ENCODE measurements around the gene TMEM132D. TPM values are rescaled to one million over a fixed set of nuclear protein-coding genes. Genes with fewer than 3 reads are reported as not detected.

The TMEM132D gene
- total and polyA plus RNA-seq, 2 of the 8 experiments (the other 6 are each of a cell fraction or from before 2014, with no cell fraction given): 3.5 to 10.1 TPM

DNA sequence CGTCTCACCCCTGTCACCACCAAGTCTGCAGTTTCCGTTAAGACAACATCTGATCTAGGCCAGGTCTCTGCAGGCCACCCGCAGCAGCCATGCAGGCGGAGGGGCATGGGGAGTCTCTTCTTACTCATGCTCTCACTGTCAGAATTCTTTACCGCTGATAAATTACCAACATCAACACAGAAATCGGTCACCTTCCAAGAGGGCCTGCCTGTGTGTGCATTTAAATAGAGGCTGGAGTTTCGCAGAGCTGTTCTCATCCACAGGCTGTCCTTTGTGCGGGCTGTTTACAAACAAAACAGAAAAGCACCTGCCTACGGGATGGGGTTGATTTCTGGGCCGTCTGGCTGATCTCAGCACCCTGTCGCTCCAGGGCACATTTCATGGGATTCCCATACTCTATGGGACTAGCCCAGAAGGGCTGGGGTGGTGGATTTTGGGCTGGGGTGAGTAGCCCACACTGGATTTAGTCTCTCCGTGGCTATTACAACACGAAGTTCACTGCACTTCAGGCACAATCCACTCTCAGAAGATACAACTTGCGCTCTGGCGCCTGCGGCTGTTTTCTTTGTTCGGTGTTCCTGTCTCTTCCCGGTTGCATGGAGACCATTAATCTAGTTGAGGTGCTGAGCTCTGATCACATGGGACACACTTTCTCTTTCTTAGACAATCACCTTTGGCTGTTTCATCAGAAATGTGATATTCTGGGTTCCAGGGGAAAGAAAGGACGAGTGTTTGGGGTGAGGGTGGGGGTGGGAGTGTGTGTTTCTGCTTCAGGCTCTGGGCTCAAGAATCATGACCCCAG lies 719.5 kb downstream of the TMEM132D start:
- no peaks in the 10 kb centered on the region; a peak in 2 of 7 replicates for H3K4me1 ChIP-seq (replicated peaks in 1 of 4; ENCODE audit: control insufficient read depth in 3 of 4, insufficient read depth in 4 of 4, low read length in 3 of 4)
- no peak overlapping the region for H3K9ac ChIP-seq (replicated peaks in 1 of 4; ENCODE audit: extremely low read depth in 1 of 4, low read depth in 3 of 4, low read length in 3 of 4)
- DNase-seq (ENCODE audit: low read depth in 1 of 2, low spot score in 2 of 2) (no peak), FAIRE-seq (no peak)
- H3K27me3 ChIP-seq (replicated peaks in 1 of 4; ENCODE audit: control insufficient read depth in 3 of 4, extremely low read depth in 1 of 4, insufficient read depth in 3 of 4, low read length in 3 of 4): no peaks in the 10 kb centered on the region
- H3K4me3 ChIP-seq (ENCODE audit: extremely low read depth in 1 of 4, insufficient read depth in 2 of 4, low read depth in 3 of 4, low read length in 4 of 4): no peak overlapping the region
- no peak overlapping the region for H2BK20ac ChIP-seq (ENCODE audit: low read length)
- H3K4ac ChIP-seq (replicated peaks; ENCODE audit: insufficient read length, low read depth, low read length): no peak overlapping the region
- H3K79me2 ChIP-seq (ENCODE audit: control insufficient read depth in 1 of 2, insufficient read depth in 2 of 2, low read length in 2 of 2): no peaks in the 10 kb centered on the region
- WGBS, 2 experiments (ENCODE audit: extremely low coverage in 1 of 2, insufficient coverage in 1 of 2, insufficient read length in 1 of 2, insufficient replicate concordance in 2 of 2, low coverage in 1 of 2, low lambda C conversion rate in 2 of 2, missing lambda C conversion rate in 1 of 2): 88% methylated on average over 19 of the region's 19 CpGs; no CpG with 5 or more reads in 1 of the 2 experiments
- no peak overlapping the region for H3K4me2 ChIP-seq (ENCODE audit: insufficient read depth in 1 of 2, low read depth in 2 of 2, low read length in 2 of 2)
- no peak overlapping the region for H2BK15ac ChIP-seq (ENCODE audit: low read length)
- H2BK12ac ChIP-seq (ENCODE audit: low read depth, low read length): no peak overlapping the region
- ChIA-PET POLR2A (ENCODE audit: partially characterized antibody) (no interaction called here), CTCF (ENCODE audit: partially characterized antibody) (interaction anchor here (0.6 to 1.5 kb wide), 9 partner anchors 8 to 798 kb away, joined by 3 to 4 read pairs (median 3); no protein-coding TSS in a partner anchor)
- no peak overlapping the region for H3K56ac ChIP-seq (replicated peaks; ENCODE audit: insufficient read length, low read depth, low read length)
- H3K23me2 ChIP-seq (ENCODE audit: low read depth, low read length): no peaks in the 10 kb centered on the region
- no peak overlapping the region for H3K18ac ChIP-seq (ENCODE audit: extremely low read depth, low read length)
- no peak overlapping the region for H3K23ac ChIP-seq (ENCODE audit: insufficient read length)
- peaks cover 0 to 7% of the 10 kb centered on the region in 2 experiments; a peak in 1 of 4 replicates for H3K9me3 ChIP-seq (ENCODE audit: insufficient read depth in 2 of 2, low read depth in 1 of 2, low read length in 1 of 2)
- H3K79me1 ChIP-seq (ENCODE audit: low read depth, low read length): no peaks in the 10 kb centered on the region
- H3K27ac ChIP-seq (ENCODE audit: low read depth, low read length): no peak overlapping the region
- H4K8ac ChIP-seq (ENCODE audit: extremely low read depth, insufficient read depth, low read length): no peak overlapping the region
- no peaks in the 10 kb centered on the region for H3K36me3 ChIP-seq (ENCODE audit: control insufficient read depth in 2 of 4, insufficient read depth in 4 of 4, low read length in 3 of 4)
- H4K5ac ChIP-seq (ENCODE audit: insufficient read length, low read depth, low read length): no peak overlapping the region
- H2AFZ ChIP-seq (ENCODE audit: low read length): no peak overlapping the region
- TF ChIP-seq RXRA (IDR thresholded peaks at IDR 0.05; ENCODE audit: insufficient read depth, low read depth, low read length) (no peak), GABPA (IDR thresholded peaks at IDR 0.05; ENCODE audit: borderline replicate concordance, insufficient read depth, low read length) (no peak), YY1 (IDR thresholded peaks at IDR 0.05; ENCODE audit: low read depth, low read length) (no peak)
- no peak overlapping the region for H3K14ac ChIP-seq (ENCODE audit: insufficient read length)
- H2BK5ac ChIP-seq (ENCODE audit: low read depth, low read length): no peak overlapping the region
- no peak overlapping the region for H2BK120ac ChIP-seq (replicated peaks; ENCODE audit: low read depth, low read length)
- H2AK5ac ChIP-seq (ENCODE audit: low read depth, low read length): no peak overlapping the region
- H4K20me1 ChIP-seq (replicated peaks in 1 of 2; ENCODE audit: control insufficient read depth in 1 of 2, insufficient read depth in 2 of 2, low read length in 2 of 2): no peaks in the 10 kb centered on the region
- H4K91ac ChIP-seq (replicated peaks; ENCODE audit: insufficient read length, low read length): no peak overlapping the region

All from H1 (cell line).